Measurements from ENCODE around the gene GNG12. TPM values are rescaled to one million over a fixed set of nuclear protein-coding genes. Genes with fewer than 3 reads are reported as not detected.

The GNG12 gene
- total and polyA plus RNA-seq, 9 of the 15 experiments (the other 6 are each of a cell fraction or from before 2014, with no cell fraction given), result 2.6 to 6.0 (median 4.1) TPM

GRCh38 chr1:67788238-67788790, 45.0 kb downstream of the GNG12 start:
- no peak overlapping the region for H3K4me3 ChIP-seq
- H3K36me3 ChIP-seq (ENCODE audit: control insufficient read depth, insufficient read depth, low read length), result no peaks in the 10 kb centered on the region
- TF ChIP-seq JUNB (CRISPR knock-in tag; conservative IDR thresholded peaks at IDR 0.05) (no peak), ZSCAN29 (IDR thresholded peaks at IDR 0.05) (no peak), ZBTB34 (CRISPR knock-in tag; IDR thresholded peaks at IDR 0.05) (no peak), HNRNPH1 (optimal IDR thresholded peaks at IDR 0.05; ENCODE audit: low read depth, low read length) (no peak), NEUROD1 (IDR thresholded peaks at IDR 0.05; ENCODE audit: borderline replicate concordance, low read depth, low read length, partially characterized antibody) (no peak), ZNF778 (CRISPR knock-in tag; IDR thresholded peaks at IDR 0.05) (no peak), CXXC5 (CRISPR knock-in tag; IDR thresholded peaks at IDR 0.05) (no peak)
- POLR2A ChIA-PET, result interaction anchor here (1.9 kb wide), 1 partner anchor 11 kb away, joined by 4 read pairs; no protein-coding TSS in a partner anchor
- FAIRE-seq (no peak), DNase-seq (ENCODE audit: extremely low read depth in 1 of 4, low spot score in 3 of 4) (no peak), ATAC-seq (0 out of 3 replicates have a peak, but pooled peaks have one; percentile 29)
- no peak overlapping the region for H3K9ac ChIP-seq (ENCODE audit: insufficient read depth in 1 of 2, low read depth in 2 of 2, low read length in 2 of 2)
- H3K4me1 ChIP-seq (replicated peaks in 1 of 2; ENCODE audit: control insufficient read depth in 2 of 2, insufficient read depth in 2 of 2, low read length in 2 of 2), result no peaks in the 10 kb centered on the region
- no TSS peak for BruUV-seq (replicated peaks)
- H3K9me1 ChIP-seq (ENCODE audit: control insufficient read depth, insufficient read depth, low read length), result no peaks in the 10 kb centered on the region
- H4K20me1 ChIP-seq (replicated peaks; ENCODE audit: control insufficient read depth, insufficient read depth, low read length), result no peaks in the 10 kb centered on the region
- H3K4me2 ChIP-seq (ENCODE audit: insufficient read depth, low read length), result no peak overlapping the region
- CTCF ChIA-PET (ENCODE audit: low intra/inter-chr PET ratio), result no interaction called here
- intact Hi-C loops (cut with micrococcal nuclease), result no loop called here
- no peak overlapping the region for H2AFZ ChIP-seq (ENCODE audit: low read depth, low read length)
- H3K27me3 ChIP-seq (ENCODE audit: control insufficient read depth in 2 of 2, insufficient read depth in 2 of 2, low read length in 2 of 2), result peaks cover 16 to 22% of the 10 kb centered on the region in 2 experiments
- no peaks in the 10 kb centered on the region for H3K79me2 ChIP-seq (ENCODE audit: control insufficient read depth, insufficient read depth, low read length)
- no peaks in the 10 kb centered on the region for H3K9me3 ChIP-seq (replicated peaks; ENCODE audit: control insufficient read depth, insufficient read depth, low read depth, low read length)
- in situ Hi-C loops (cut with MboI), result no loop called here
- no peak overlapping the region for H3K27ac ChIP-seq (ENCODE audit: extremely low read depth, low read depth, low read length)
- WGBS (ENCODE audit: insufficient coverage, low coverage, missing lambda C conversion rate), result 13% methylated on average over 5 of the region's 5 CpGs

Measured in K562 (cell line).